Measurements from ENCODE around the gene MTARC2. TPM values are rescaled to one million over a fixed set of nuclear protein-coding genes. Genes with fewer than 3 reads are reported as not detected.
"Not testable (repeated sequence)": the region's sequence is repeated elsewhere in the genome, so short reads cannot be mapped to it uniquely, and the experiment has no call there.

Gene MTARC2
- polyA plus RNA-seq, 1 donor from 2014 or later, result not detected

- no peak overlapping the region for H3K27ac ChIP-seq (ENCODE audit: low read length)
- H3K9me3 ChIP-seq (ENCODE audit: low read length), result no peaks in the 10 kb centered on the region
- H3K36me3 ChIP-seq (ENCODE audit: insufficient read depth, low read length), result no peaks in the 10 kb centered on the region
- H4K20me1 ChIP-seq (ENCODE audit: insufficient read depth), result no peaks in the 10 kb centered on the region
- H3K79me2 ChIP-seq (replicated peaks; ENCODE audit: insufficient read depth, low read length), result no peaks in the 10 kb centered on the region
- H3K9ac ChIP-seq (ENCODE audit: low read length), result no peak overlapping the region
- H3K4me2 ChIP-seq (ENCODE audit: low read length), result no peak overlapping the region
- no peaks in the 10 kb centered on the region for H3K9me2 ChIP-seq (ENCODE audit: insufficient read depth, low read length)
- no peak overlapping the region for H3K4me3 ChIP-seq (ENCODE audit: low read length)
- no peak for TF ChIP-seq SMC3 (conservative IDR thresholded peaks at IDR 0.05; ENCODE audit: poor library complexity)
- TF ChIP-seq REST (IDR thresholded peaks at IDR 0.05; ENCODE audit: borderline replicate concordance), result no peak
- no peak for TF ChIP-seq CTCF (IDR thresholded peaks at IDR 0.05; ENCODE audit: poor library complexity, severe bottlenecking)
- TF ChIP-seq EZH2 (IDR thresholded peaks at IDR 0.05; ENCODE audit: borderline replicate concordance, insufficient read depth, low read length, poor library complexity, severe bottlenecking), result no peak
- TF ChIP-seq TAF1 (IDR thresholded peaks at IDR 0.05; ENCODE audit: low read depth), result no peak
- TF ChIP-seq EP300 (conservative IDR thresholded peaks at IDR 0.05; ENCODE audit: poor library complexity, severe bottlenecking), result no peak
- no peak for TF ChIP-seq POLR2AphosphoS5 (IDR thresholded peaks at IDR 0.05)
- TF ChIP-seq MXI1 (conservative IDR thresholded peaks at IDR 0.05; ENCODE audit: poor library complexity, severe bottlenecking), result no peak
- TF ChIP-seq RAD21 (conservative IDR thresholded peaks at IDR 0.05), result no peak
- no peak overlapping the region for H2AFZ ChIP-seq (ENCODE audit: low read depth, low read length)
- no peaks in the 10 kb centered on the region for H3F3A ChIP-seq (ENCODE audit: insufficient read depth, low read length, poor library complexity, severe bottlenecking)
- H3K27me3 ChIP-seq (ENCODE audit: insufficient read depth, low read depth, low read length), result no peaks in the 10 kb centered on the region
Measured at GRCh38 chr1:220710333-220710732, 37.8 kb upstream of the MTARC2 start.

GRCh38 chr1:220711056-220711809 lies 36.9 kb upstream of the MTARC2 start:
- no peaks in the 10 kb centered on the region for H3K9me2 ChIP-seq (ENCODE audit: insufficient read depth, low read length)
- no peaks in the 10 kb centered on the region for H4K20me1 ChIP-seq (ENCODE audit: insufficient read depth)
- H3K27ac ChIP-seq (ENCODE audit: low read length), result no peak overlapping the region
- no peaks in the 10 kb centered on the region for H3K27me3 ChIP-seq (ENCODE audit: insufficient read depth, low read depth, low read length)
- no peaks in the 10 kb centered on the region for H3K9me3 ChIP-seq (ENCODE audit: low read length)
- H2AFZ ChIP-seq (ENCODE audit: low read depth, low read length), result no peak overlapping the region
- no peak for TF ChIP-seq RAD21 (conservative IDR thresholded peaks at IDR 0.05)
- no peak for TF ChIP-seq MXI1 (conservative IDR thresholded peaks at IDR 0.05; ENCODE audit: poor library complexity, severe bottlenecking)
- no peak for TF ChIP-seq EP300 (conservative IDR thresholded peaks at IDR 0.05; ENCODE audit: poor library complexity, severe bottlenecking)
- TF ChIP-seq REST (IDR thresholded peaks at IDR 0.05; ENCODE audit: borderline replicate concordance), result no peak
- TF ChIP-seq TAF1 (IDR thresholded peaks at IDR 0.05; ENCODE audit: low read depth), result no peak
- no peak for TF ChIP-seq SMC3 (conservative IDR thresholded peaks at IDR 0.05; ENCODE audit: poor library complexity)
- TF ChIP-seq CTCF (IDR thresholded peaks at IDR 0.05; ENCODE audit: poor library complexity, severe bottlenecking), result no peak
- no peak for TF ChIP-seq EZH2 (IDR thresholded peaks at IDR 0.05; ENCODE audit: borderline replicate concordance, insufficient read depth, low read length, poor library complexity, severe bottlenecking)
- no peak for TF ChIP-seq POLR2AphosphoS5 (IDR thresholded peaks at IDR 0.05)
- no peaks in the 10 kb centered on the region for H3K36me3 ChIP-seq (ENCODE audit: insufficient read depth, low read length)
- H3K9ac ChIP-seq (ENCODE audit: low read length), result no peak overlapping the region
- H3K4me2 ChIP-seq (ENCODE audit: low read length), result no peak overlapping the region
- no peaks in the 10 kb centered on the region for H3F3A ChIP-seq (ENCODE audit: insufficient read depth, low read length, poor library complexity, severe bottlenecking)
- H3K79me2 ChIP-seq (replicated peaks; ENCODE audit: insufficient read depth, low read length), result no peaks in the 10 kb centered on the region
- H3K4me3 ChIP-seq (ENCODE audit: low read length), result no peak overlapping the region

GRCh38 chr1:220715986-220716385 lies 32.1 kb upstream of the MTARC2 start:
- H3K9me2 ChIP-seq (ENCODE audit: insufficient read depth, low read length); H4K20me1 ChIP-seq (ENCODE audit: insufficient read depth); H3F3A ChIP-seq (ENCODE audit: insufficient read depth, low read length, poor library complexity, severe bottlenecking); H3K9me3 ChIP-seq (ENCODE audit: low read length); H3K4me2 ChIP-seq (ENCODE audit: low read length); H3K79me2 ChIP-seq (replicated peaks; ENCODE audit: insufficient read depth, low read length); H3K36me3 ChIP-seq (ENCODE audit: insufficient read depth, low read length); H2AFZ ChIP-seq (ENCODE audit: low read depth, low read length); H3K4me3 ChIP-seq (ENCODE audit: low read length); H3K27me3 ChIP-seq (ENCODE audit: insufficient read depth, low read depth, low read length); H3K27ac ChIP-seq (ENCODE audit: low read length); H3K9ac ChIP-seq (ENCODE audit: low read length): not testable (repeated sequence)
